ENCODE data around the gene SBF1. TPM values are rescaled to one million over a fixed set of nuclear protein-coding genes. Genes with fewer than 3 reads are reported as not detected.

Gene SBF1
- total RNA-seq, 1 experiment from 2014 or later: 43.6 TPM

- DNase-seq (ENCODE audit: low read depth): no peak
Observed at GRCh38 chr22:50396751-50397370, 78.0 kb downstream of the SBF1 start.

Other genes with a start within 250 kb of the SBF1 start
- gene TUBGCP6, start 230.0 kb downstream of the SBF1 start, total RNA-seq (2014; rRNA removed; shearing (Covaris generic)): 1.7 and 12.5 TPM in 2 replicates
- gene HDAC10, start 223.8 kb downstream of the SBF1 start, total RNA-seq (2014; rRNA removed; shearing (Covaris generic)): 5.4 and 12.3 TPM in 2 replicates
- 10.1 and 16.9 TPM in 2 replicates for gene MAPK12, start 213.4 kb downstream of the SBF1 start, total RNA-seq (2014; rRNA removed; shearing (Covaris generic))
- gene MAPK11, start 204.7 kb downstream of the SBF1 start, total RNA-seq (2014; rRNA removed; shearing (Covaris generic)): 1.7 and 1.9 TPM in 2 replicates
- gene PLXNB2, start 167.4 kb downstream of the SBF1 start, total RNA-seq (2014; rRNA removed; shearing (Covaris generic)): 44.4 and 59.5 TPM in 2 replicates
- 0.20 and 0.71 TPM in 2 replicates for gene DENND6B, start 148.0 kb downstream of the SBF1 start, total RNA-seq (2014; rRNA removed; shearing (Covaris generic))
- 18.9 and 31.4 TPM in 2 replicates for gene PPP6R2, start 131.7 kb downstream of the SBF1 start, total RNA-seq (2014; rRNA removed; shearing (Covaris generic))
- 0.15 TPM in 1 of 2 replicates, not detected in the other for gene ADM2, start 6.5 kb upstream of the SBF1 start, total RNA-seq (2014; rRNA removed; shearing (Covaris generic))
- gene MIOX, start 11.8 kb upstream of the SBF1 start, total RNA-seq (2014; rRNA removed; shearing (Covaris generic)): not detected in 2 replicates
- 31.2 and 59.8 TPM in 2 replicates for gene LMF2, start 32.7 kb upstream of the SBF1 start, total RNA-seq (2014; rRNA removed; shearing (Covaris generic))
- gene NCAPH2, start 33.2 kb upstream of the SBF1 start, total RNA-seq (2014; rRNA removed; shearing (Covaris generic)): 46.8 and 50.9 TPM in 2 replicates
- 1.6 TPM in 1 of 2 replicates, not detected in the other for gene SCO2, start 50.6 kb upstream of the SBF1 start, total RNA-seq (2014; rRNA removed; shearing (Covaris generic))
- 12.6 and 23.7 TPM in 2 replicates for gene TYMP, start 55.0 kb upstream of the SBF1 start, total RNA-seq (2014; rRNA removed; shearing (Covaris generic))
- gene KLHDC7B, start 70.9 kb upstream of the SBF1 start, total RNA-seq (2014; rRNA removed; shearing (Covaris generic)): 0.02 and 0.37 TPM in 2 replicates
- gene SYCE3, start 87.9 kb upstream of the SBF1 start, total RNA-seq (2014; rRNA removed; shearing (Covaris generic)): not detected in 2 replicates
- gene CPT1B, start 103.4 kb upstream of the SBF1 start, total RNA-seq (2014; rRNA removed; shearing (Covaris generic)): 2.2 and 2.4 TPM in 2 replicates
- gene CHKB, start 107.8 kb upstream of the SBF1 start, total RNA-seq (2014; rRNA removed; shearing (Covaris generic)): 14.3 and 18.6 TPM in 2 replicates
- gene MAPK8IP2, start 125.8 kb upstream of the SBF1 start, total RNA-seq (2014; rRNA removed; shearing (Covaris generic)): 0.10 and 0.74 TPM in 2 replicates
- 6.2 and 10.9 TPM in 2 replicates for gene ARSA, start 153.1 kb upstream of the SBF1 start, total RNA-seq (2014; rRNA removed; shearing (Covaris generic))
- gene SHANK3, start 197.8 kb upstream of the SBF1 start, total RNA-seq (2014; rRNA removed; shearing (Covaris generic)): 0.30 and 0.71 TPM in 2 replicates

Data from M059J (cell line).